HepG2 (cell line): Measurements from ENCODE around the gene ARID5B. TPM values are rescaled to one million over a fixed set of nuclear protein-coding genes. Genes with fewer than 3 reads are reported as not detected.

Source experiments
- ATAC-seq: fragments of 200-7000 bp; cut with Tn5 transposase; 3 replicates; pipeline ENCODE4 v1.9.1; 2020; ENCODE audit warnings: mild to moderate bottlenecking, moderate library complexity
- BruUV-seq: library from RNA; stranded (reverse); fragments of 400-500 nt; replicated peaks from 2 replicates; lab custom pipeline; 2021; lab: Mats Ljungman, UMichigan
- CTCF ChIA-PET: fragments of 300-600 bp; formaldehyde crosslinking; extraction: SDS; loops from one replicate; lab custom pipeline; 2021; ENCODE audit warnings: low total read pairs, inconsistent platforms, low intra/inter-chr PET ratio; lab: Yijun Ruan, JAX
- POLR2A ChIA-PET: fragments of 350-600 bp; sonication (Branson Sonifier 250); formaldehyde crosslinking; loops from one replicate; lab custom pipeline; 2020; ENCODE audit warnings: antibody characterized with exemption, inconsistent platforms; lab: Yijun Ruan, JAX
- DNase-seq: peaks from one replicate; pipeline ENCODE4 v3.0.0-alpha.2; 2015; ENCODE audit warnings: low spot score
- FAIRE-seq: peaks from 3 replicates; lab custom pipeline; 2011; peaks lifted over from hg19 to GRCh38; lab: Jason Lieb, UNC
- H2AFZ ChIP-seq: one replicate; pipeline ENCODE4 v1.6.1; 2011; ENCODE audit warnings: low read length, inconsistent platforms
- H3K27ac ChIP-seq: fragments of 300-600 bp; 3 replicates; pipeline ENCODE4 v1.8.0; 2011; ENCODE audit warnings: mixed run types, mild to moderate bottlenecking, mixed read lengths, low read length, inconsistent platforms; ENCODE audit not compliant: insufficient read depth; ENCODE audit errors: extremely low read length
- H3K27me3 ChIP-seq, 2 experiments: fragments of 200-600 bp in 1 of 2; 2 replicates in 1 of 2; 3 replicates in 1 of 2; pipeline versions ENCODE4 v1.6.0 to v1.8.0; 2011; ENCODE audit warnings: low read length in 2 of 2, mild to moderate bottlenecking in 2 of 2, moderate library complexity in 2 of 2, inconsistent platforms in 1 of 2; ENCODE audit not compliant: insufficient read depth in 2 of 2, control insufficient read depth in 1 of 2
- H3K36me3 ChIP-seq, 2 experiments: fragments of 200-600 bp in 1 of 2; replicated peaks in 1 of 2; 2 replicates in 1 of 2; 3 replicates in 1 of 2; pipeline versions ENCODE4 v1.5.1 to v1.8.0; 2011; ENCODE audit warnings: low read length in 2 of 2, inconsistent platforms in 1 of 2; ENCODE audit not compliant: insufficient read depth in 2 of 2, control insufficient read depth in 1 of 2
- H3K4me1 ChIP-seq: 2 replicates; pipeline ENCODE4 v1.5.1; 2012; ENCODE audit warnings: low read length, inconsistent platforms; ENCODE audit not compliant: insufficient read depth
- H3K4me2 ChIP-seq: 2 replicates; pipeline ENCODE4 v1.6.0; 2011; ENCODE audit warnings: low read depth, low read length, inconsistent platforms
- H3K4me3 ChIP-seq, 3 experiments: fragments of 200-600 bp in 1 of 3; sonication (generic), shearing (Covaris generic) in 1 of 3; replicated peaks in 1 of 3; 2 replicates each; pipeline ENCODE4 v1.5.1; 2011 to 2016; ENCODE audit warnings: low read length in 3 of 3, inconsistent platforms in 2 of 3, low read depth in 2 of 3, mild to moderate bottlenecking in 2 of 3, control low read depth in 1 of 3, mixed read lengths in 1 of 3; ENCODE audit not compliant: insufficient read depth in 1 of 3
- H3K79me2 ChIP-seq: one replicate; pipeline ENCODE4 v1.6.1; 2011; ENCODE audit warnings: low read length, inconsistent platforms; ENCODE audit not compliant: insufficient read depth
- H3K9ac ChIP-seq: 2 replicates; pipeline ENCODE4 v1.6.0; 2011; ENCODE audit warnings: mild to moderate bottlenecking, low read depth, low read length, inconsistent platforms; ENCODE audit not compliant: insufficient read depth
- H3K9me3 ChIP-seq: 2 replicates; pipeline ENCODE4 v1.5.1; 2012; ENCODE audit warnings: mild to moderate bottlenecking, low read length
- H4K20me1 ChIP-seq: 2 replicates; pipeline ENCODE4 v1.6.0; 2011; ENCODE audit warnings: inconsistent platforms, mild to moderate bottlenecking, low read length, moderate library complexity; ENCODE audit not compliant: insufficient read depth
- CBX1 ChIP-seq: IDR thresholded peaks from one replicate; pipeline ENCODE4 v1.6.1; 2016; ENCODE audit warnings: antibody characterized with exemption, low read depth
- ELF3 ChIP-seq: IDR thresholded peaks from 2 replicates; pipeline ENCODE4 v1.6.1; 2016; ENCODE audit warnings: missing genetic modification reagents, missing compliant biosample characterization
- HHEX ChIP-seq: IDR thresholded peaks from 2 replicates; pipeline ENCODE4 v1.6.1; 2016; ENCODE audit warnings: control low read depth
- MBD4 ChIP-seq: IDR thresholded peaks from 2 replicates; pipeline ENCODE4 v1.6.1; 2012; ENCODE audit warnings: low read length, inconsistent platforms, borderline replicate concordance
- NFYB ChIP-seq: sonication (generic); formaldehyde crosslinking; IDR thresholded peaks from 2 replicates; pipeline ENCODE4 v1.4.0; 2020; ENCODE audit warnings: missing genetic modification reagents
- YEATS2 ChIP-seq: sonication (generic); formaldehyde crosslinking; IDR thresholded peaks from 2 replicates; pipeline ENCODE4 v1.4.0; 2020; ENCODE audit warnings: missing genetic modification reagents, borderline replicate concordance
- ZNF225 ChIP-seq: sonication (generic); formaldehyde crosslinking; IDR thresholded peaks from 2 replicates; pipeline ENCODE4 v1.4.0; 2020; ENCODE audit warnings: mild to moderate bottlenecking, missing genetic modification reagents
- ZNF282 ChIP-seq: fragments of 450-650 bp; IDR thresholded peaks from 2 replicates; pipeline ENCODE4 v1.6.1; 2018; ENCODE audit not compliant: partially characterized antibody
- ZNF33A ChIP-seq: sonication (generic); formaldehyde crosslinking; IDR thresholded peaks from 2 replicates; pipeline ENCODE4 v1.5.1; 2020; ENCODE audit warnings: missing genetic modification reagents, mild to moderate bottlenecking, moderate library complexity, borderline replicate concordance
- ZNF44 ChIP-seq: sonication (generic); formaldehyde crosslinking; IDR thresholded peaks from 2 replicates; pipeline ENCODE4 v1.5.1; 2020; ENCODE audit warnings: mild to moderate bottlenecking, missing genetic modification reagents
- ZNF564 ChIP-seq: sonication (generic); formaldehyde crosslinking; IDR thresholded peaks from 2 replicates; pipeline ENCODE4 v1.8.1; 2023; ENCODE audit warnings: mild to moderate bottlenecking, missing genetic modification reagents
- ZNF644 ChIP-seq: IDR thresholded peaks from 2 replicates; pipeline ENCODE4 v1.6.1; 2016; ENCODE audit warnings: low read depth
- ZNF782 ChIP-seq: sonication (generic); formaldehyde crosslinking; IDR thresholded peaks from 2 replicates; pipeline ENCODE4 v1.4.0; 2020; ENCODE audit warnings: missing genetic modification reagents, mild to moderate bottlenecking, borderline replicate concordance
- WGBS: methylation state at CpG from one replicate; pipeline ENCODE4 v1.1.6; 2017; ENCODE audit warnings: low lambda C conversion rate; 5-methylcytosine and 5-hydroxymethylcytosine counted together
- in situ Hi-C: cut with HindIII; loops from 2 replicates; pipeline ENCODE4 v1.10.0; 2017; ENCODE audit warnings: low pct_unique_long_range_greater_than_20kb; ENCODE audit not compliant: extremely low pct_ligation_motif_present
- intact Hi-C: fragments of 100-400 bp; cut with micrococcal nuclease; formaldehyde crosslinking; loops from one replicate; pipeline ENCODE4 v1.10.0; 2022; ENCODE audit not compliant: unreplicated experiment
- polyA plus RNA-seq, 8 experiments: library from polyadenylated mRNA; depleted of rRNA in 3 of 8; stranded (reverse) in 7 of 8; unstranded in 1 of 8; fragments of >200 nt; fragmentation: Illumina TruSeq in 4 of 8; extraction: Trizol in 4 of 8; gene quantifications; 2 replicates each; pipeline versions ENCODE4 v1.2.1 to v1.2.3, GENCODE V29; 2011 to 2016; ENCODE audit warnings: low read depth in 4 of 8, missing spikeins in 1 of 8, mixed read lengths in 1 of 8; ENCODE audit not compliant: insufficient read depth in 1 of 8
- total RNA-seq, 5 experiments: library from RNA; depleted of rRNA; stranded (reverse); fragments of >200 nt; fragmentation: Illumina TruSeq; extraction: Trizol; gene quantifications; 2 replicates each; pipeline ENCODE4 v1.2.3, GENCODE V29; 2016; ENCODE audit warnings: low read depth in 1 of 5
- TF ChIP-seq, protein P1 (sequence below): sonication (generic); formaldehyde crosslinking; IDR thresholded peaks from 2 replicates; pipeline ENCODE4 v1.4.0; 2020; ENCODE audit warnings: mild to moderate bottlenecking, missing genetic modification reagents
- TF ChIP-seq, protein P2 (sequence below): sonication (generic); formaldehyde crosslinking; IDR thresholded peaks from 2 replicates; pipeline ENCODE4 v1.4.0; 2020; ENCODE audit warnings: mild to moderate bottlenecking, missing genetic modification reagents, borderline replicate concordance
- TF ChIP-seq, protein P3 (sequence below): sonication (generic); formaldehyde crosslinking; IDR thresholded peaks from 2 replicates; pipeline ENCODE4 v1.5.0; 2020; ENCODE audit warnings: missing genetic modification reagents, mild to moderate bottlenecking, borderline replicate concordance

ARID5B gene
- total and polyA plus RNA-seq, 2 of the 13 experiments (the other 11 are each of a cell fraction or from before 2014, with no cell fraction given) = 6.2 to 21.1 TPM

DNA sequence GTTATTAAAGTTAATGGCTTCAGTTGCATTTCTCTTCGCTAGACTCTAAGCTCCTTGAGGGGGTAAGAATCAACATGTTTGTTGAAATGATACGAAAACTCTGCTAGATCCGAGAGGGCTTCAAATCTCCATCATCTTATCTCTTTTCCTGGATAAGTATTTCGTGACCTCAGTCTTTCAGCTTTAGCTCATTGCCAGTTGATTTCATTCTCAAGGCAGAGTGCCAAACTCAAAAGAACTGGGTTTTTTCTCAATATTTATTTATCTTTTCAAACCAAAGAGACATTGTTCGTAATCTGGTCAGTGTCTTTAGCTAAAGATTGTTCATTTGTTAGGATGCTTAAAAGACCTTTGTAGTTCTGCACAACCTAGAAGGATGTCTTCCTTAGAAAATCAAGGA, 108.9 kb downstream of the ARID5B start:
- no peak overlapping the region for H3K27ac ChIP-seq
- DNase-seq (no peak), FAIRE-seq (no peak), ATAC-seq (no peak)
- no peak for TF ChIP-seq ZNF564 (CRISPR knock-in tag)
- TF ChIP-seq ZNF225 = no peak
- no peak for TF ChIP-seq ZNF782 (CRISPR knock-in tag)
- TF ChIP-seq ZNF644 (CRISPR knock-in tag) = no peak
- TF ChIP-seq, protein P1, sequence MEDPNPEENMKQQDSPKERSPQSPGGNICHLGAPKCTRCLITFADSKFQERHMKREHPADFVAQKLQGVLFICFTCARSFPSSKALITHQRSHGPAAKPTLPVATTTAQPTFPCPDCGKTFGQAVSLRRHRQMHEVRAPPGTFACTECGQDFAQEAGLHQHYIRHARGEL (CRISPR knock-in tag) = no peak
- no peak for TF ChIP-seq YEATS2 (CRISPR knock-in tag)
- no peak for TF ChIP-seq NFYB (CRISPR knock-in tag)
- TF ChIP-seq HHEX (CRISPR knock-in tag) = no peak
- no peak for TF ChIP-seq MBD4
- TF ChIP-seq, protein P2, sequence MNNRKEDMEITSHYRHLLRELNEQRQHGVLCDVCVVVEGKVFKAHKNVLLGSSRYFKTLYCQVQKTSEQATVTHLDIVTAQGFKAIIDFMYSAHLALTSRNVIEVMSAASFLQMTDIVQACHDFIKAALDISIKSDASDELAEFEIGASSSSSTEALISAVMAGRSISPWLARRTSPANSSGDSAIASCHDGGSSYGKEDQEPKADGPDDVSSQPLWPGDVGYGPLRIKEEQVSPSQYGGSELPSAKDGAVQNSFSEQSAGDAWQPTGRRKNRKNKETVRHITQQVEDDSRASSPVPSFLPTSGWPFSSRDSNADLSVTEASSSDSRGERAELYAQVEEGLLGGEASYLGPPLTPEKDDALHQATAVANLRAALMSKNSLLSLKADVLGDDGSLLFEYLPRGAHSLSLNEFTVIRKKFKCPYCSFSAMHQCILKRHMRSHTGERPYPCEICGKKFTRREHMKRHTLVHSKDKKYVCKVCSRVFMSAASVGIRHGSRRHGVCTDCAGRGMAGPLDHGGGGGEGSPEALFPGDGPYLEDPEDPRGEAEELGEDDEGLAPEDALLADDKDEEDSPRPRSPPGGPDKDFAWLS (CRISPR knock-in tag) = no peak
- TF ChIP-seq ELF3 (CRISPR knock-in tag) = no peak
- no peak for TF ChIP-seq CBX1
- TF ChIP-seq, protein P3, sequence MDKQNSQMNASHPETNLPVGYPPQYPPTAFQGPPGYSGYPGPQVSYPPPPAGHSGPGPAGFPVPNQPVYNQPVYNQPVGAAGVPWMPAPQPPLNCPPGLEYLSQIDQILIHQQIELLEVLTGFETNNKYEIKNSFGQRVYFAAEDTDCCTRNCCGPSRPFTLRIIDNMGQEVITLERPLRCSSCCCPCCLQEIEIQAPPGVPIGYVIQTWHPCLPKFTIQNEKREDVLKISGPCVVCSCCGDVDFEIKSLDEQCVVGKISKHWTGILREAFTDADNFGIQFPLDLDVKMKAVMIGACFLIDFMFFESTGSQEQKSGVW (CRISPR knock-in tag) = no peak
- no peak for TF ChIP-seq ZNF33A (CRISPR knock-in tag)
- TF ChIP-seq ZNF282 = no peak
- no peak for TF ChIP-seq ZNF44 (CRISPR knock-in tag)
- peaks cover 6 to 10% of the 10 kb centered on the region in 2 experiments for H3K36me3 ChIP-seq
- POLR2A ChIA-PET = interaction anchor here (2.4 kb wide), 1 partner anchor 107 kb away, joined by 5 read pairs; no protein-coding TSS in a partner anchor
- H3K4me2 ChIP-seq = no peak overlapping the region
- H3K4me3 ChIP-seq = no peak overlapping the region
- CTCF ChIA-PET = no interaction called here
- peaks cover 49% of the 10 kb centered on the region for H3K4me1 ChIP-seq
- peaks cover 3% of the 10 kb centered on the region for H3K79me2 ChIP-seq
- no peaks in the 10 kb centered on the region for H3K27me3 ChIP-seq
- WGBS = 96% methylated on average over 5 of the region's 5 CpGs
- no TSS peak for BruUV-seq
- no peaks in the 10 kb centered on the region for H3K9me3 ChIP-seq
- intact Hi-C loops = no loop called here
- no peak overlapping the region for H2AFZ ChIP-seq
- H3K9ac ChIP-seq = no peak overlapping the region
- H4K20me1 ChIP-seq = no peaks in the 10 kb centered on the region
- in situ Hi-C loops = no loop called here
